HepG2 (cell line): ENCODE measurements around the gene MRPS18C. TPM values are rescaled to one million over a fixed set of nuclear protein-coding genes. Genes with fewer than 3 reads are reported as not detected.

Experiments used
- CBX2 ChIP-seq, 2 experiments: fragments of 200-600 bp in 1 of 2; sonication (generic); formaldehyde crosslinking in 1 of 2; IDR thresholded peaks; 2 replicates each; pipeline versions ENCODE4 v1.7.0 to v1.8.1; 2018 to 2022; ENCODE audit warnings: low read depth in 2 of 2, low read length in 1 of 2, mild to moderate bottlenecking in 1 of 2, missing genetic modification reagents in 1 of 2
- CREB1 ChIP-seq, 2 experiments: fragments of 450-650 bp in 1 of 2; IDR thresholded peaks; 2 replicates each; pipeline ENCODE4 v1.6.1; 2016 to 2017; ENCODE audit warnings: control low read depth in 1 of 2, mild to moderate bottlenecking in 1 of 2, missing compliant biosample characterization in 1 of 2, missing genetic modification characterization in 1 of 2
- EED ChIP-seq: sonication (generic); formaldehyde crosslinking; IDR thresholded peaks from 2 replicates; pipeline ENCODE4 v1.5.0; 2020; ENCODE audit warnings: mild to moderate bottlenecking, missing genetic modification reagents
- GABPB1 ChIP-seq: IDR thresholded peaks from 2 replicates; pipeline ENCODE4 v1.6.1; 2016; ENCODE audit warnings: mild to moderate bottlenecking, missing genetic modification reagents, moderate library complexity, missing compliant biosample characterization
- NBN ChIP-seq: fragments of 450-650 bp; conservative IDR thresholded peaks from 2 replicates; pipeline ENCODE4 v1.6.1; 2017
- NKX3-1 ChIP-seq: sonication (generic); formaldehyde crosslinking; IDR thresholded peaks from 2 replicates; pipeline ENCODE4 v1.5.0; 2020; ENCODE audit warnings: missing genetic modification reagents
- NR2F6 ChIP-seq, 2 experiments: IDR thresholded peaks; 2 replicates each; pipeline ENCODE4 v1.6.1; 2016; ENCODE audit warnings: antibody characterized with exemption in 1 of 2, mild to moderate bottlenecking in 1 of 2
- RCOR2 ChIP-seq: IDR thresholded peaks from 2 replicates; pipeline ENCODE4 v1.6.1; 2016; ENCODE audit warnings: missing biosample characterization, missing genetic modification reagents
- ZFP90 ChIP-seq: sonication (generic); formaldehyde crosslinking; IDR thresholded peaks from 2 replicates; pipeline ENCODE4 v1.8.0; 2022; ENCODE audit warnings: missing genetic modification reagents, mild to moderate bottlenecking, inconsistent platforms, borderline replicate concordance
- ZNF101 ChIP-seq: sonication (generic); formaldehyde crosslinking; IDR thresholded peaks from 2 replicates; pipeline ENCODE4 v1.4.0; 2020; ENCODE audit warnings: mild to moderate bottlenecking, low read depth, missing genetic modification reagents, borderline replicate concordance
- ZNF180 ChIP-seq: sonication (generic); formaldehyde crosslinking; IDR thresholded peaks from 2 replicates; pipeline ENCODE4 v1.4.0; 2020; ENCODE audit warnings: low read depth, missing genetic modification reagents, borderline replicate concordance
- ZNF430 ChIP-seq: sonication (generic); formaldehyde crosslinking; IDR thresholded peaks from 2 replicates; pipeline ENCODE4 v1.9.0; 2021; ENCODE audit warnings: mild to moderate bottlenecking, missing genetic modification reagents
- ZNF451 ChIP-seq: sonication (generic); formaldehyde crosslinking; IDR thresholded peaks from 2 replicates; pipeline ENCODE4 v1.5.0; 2020; ENCODE audit warnings: mild to moderate bottlenecking, missing genetic modification reagents
- ZNF556 ChIP-seq: sonication (generic); formaldehyde crosslinking; IDR thresholded peaks from 2 replicates; pipeline ENCODE4 v1.4.0; 2020; ENCODE audit warnings: mild to moderate bottlenecking, missing genetic modification reagents, borderline replicate concordance
- ZNF567 ChIP-seq: sonication (generic); formaldehyde crosslinking; IDR thresholded peaks from 2 replicates; pipeline ENCODE4 v1.8.1; 2023; ENCODE audit warnings: mild to moderate bottlenecking, missing genetic modification reagents, borderline replicate concordance
- ZSCAN12 ChIP-seq: sonication (generic); formaldehyde crosslinking; IDR thresholded peaks from 2 replicates; pipeline ENCODE4 v1.9.0; 2021; ENCODE audit warnings: mild to moderate bottlenecking, missing genetic modification reagents
- polyA plus RNA-seq, 8 experiments: library from polyadenylated mRNA; depleted of rRNA in 3 of 8; stranded (reverse) in 7 of 8; unstranded in 1 of 8; fragments of >200 nt; fragmentation: Illumina TruSeq in 4 of 8; extraction: Trizol in 4 of 8; gene quantifications; 2 replicates each; pipeline versions ENCODE4 v1.2.1 to v1.2.3, GENCODE V29; 2011 to 2016; ENCODE audit warnings: low read depth in 4 of 8, missing spikeins in 1 of 8, mixed read lengths in 1 of 8; ENCODE audit not compliant: insufficient read depth in 1 of 8
- total RNA-seq, 5 experiments: library from RNA; depleted of rRNA; stranded (reverse); fragments of >200 nt; fragmentation: Illumina TruSeq; extraction: Trizol; gene quantifications; 2 replicates each; pipeline ENCODE4 v1.2.3, GENCODE V29; 2016; ENCODE audit warnings: low read depth in 1 of 5
- TF ChIP-seq, protein P1 (sequence below), 2 experiments: sonication (generic) in 1 of 2; formaldehyde crosslinking in 1 of 2; IDR thresholded peaks; 2 replicates each; pipeline versions ENCODE4 v1.4.0 to v1.6.1; 2016 to 2020; ENCODE audit warnings: borderline replicate concordance in 1 of 2, low read depth in 1 of 2, mild to moderate bottlenecking in 1 of 2, missing genetic modification reagents in 1 of 2
- TF ChIP-seq, protein P2 (sequence below): sonication (generic); formaldehyde crosslinking; IDR thresholded peaks from 2 replicates; pipeline ENCODE4 v1.8.0; 2022; ENCODE audit warnings: missing genetic modification reagents, mild to moderate bottlenecking, borderline replicate concordance
- TF ChIP-seq, protein P3 (sequence below): IDR thresholded peaks from 2 replicates; pipeline ENCODE4 v1.6.1; 2016; ENCODE audit warnings: missing compliant biosample characterization, missing genetic modification reagents, borderline replicate concordance
- TF ChIP-seq, protein P4 (sequence below): sonication (generic); formaldehyde crosslinking; IDR thresholded peaks from 2 replicates; pipeline ENCODE4 v1.8.0; 2022; ENCODE audit warnings: missing genetic modification reagents, low read depth, mild to moderate bottlenecking, borderline replicate concordance

The MRPS18C gene
- total and polyA plus RNA-seq, 2 of the 13 experiments (the other 11 are each of a cell fraction or from before 2014, with no cell fraction given) = 45.4 to 124 TPM

DNA sequence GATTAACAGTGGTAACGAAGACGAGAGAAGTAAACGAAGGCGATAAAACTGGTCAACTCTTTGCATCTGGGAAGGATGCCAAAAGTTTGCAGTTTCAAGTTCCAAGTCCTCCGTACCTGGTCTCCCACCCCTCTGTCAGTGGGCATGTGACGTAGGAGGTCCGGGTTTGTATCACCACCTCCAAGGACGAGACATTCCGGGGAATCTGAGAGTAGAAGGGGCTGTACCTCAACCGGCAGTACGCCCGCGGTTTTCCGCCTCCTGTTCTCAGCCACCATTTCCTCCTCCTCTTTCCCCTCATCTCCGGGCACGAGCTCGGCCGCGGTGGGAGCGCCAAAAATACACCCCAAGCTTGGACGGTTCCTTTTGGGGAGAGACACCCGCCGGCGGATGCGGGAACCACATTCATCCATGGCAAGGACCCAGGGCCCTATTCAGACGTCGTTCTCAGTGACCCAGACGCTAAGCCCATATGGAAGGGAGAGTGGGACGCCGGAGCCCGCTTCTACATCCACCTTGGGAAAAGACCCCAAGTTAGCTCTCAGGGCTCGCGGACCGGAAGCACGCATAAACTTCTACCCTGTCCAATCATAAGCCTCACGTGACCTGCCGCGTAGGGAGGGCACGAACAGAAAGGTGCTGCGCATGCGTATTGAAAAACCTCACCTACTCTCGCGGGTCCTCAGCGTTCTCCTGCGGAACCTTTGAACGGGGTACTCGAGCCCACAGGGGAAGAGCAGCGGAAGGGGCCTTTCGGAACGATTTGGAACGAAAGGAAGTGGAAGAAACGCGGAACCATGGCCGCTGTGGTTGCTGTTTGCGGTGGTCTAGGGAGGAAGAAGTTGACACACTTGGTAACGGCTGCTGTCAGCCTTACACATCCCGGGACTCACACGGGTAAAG, at the start of gene MRPS18C, which contains the start of gene HELQ (continued):
- TF ChIP-seq, protein P1, sequence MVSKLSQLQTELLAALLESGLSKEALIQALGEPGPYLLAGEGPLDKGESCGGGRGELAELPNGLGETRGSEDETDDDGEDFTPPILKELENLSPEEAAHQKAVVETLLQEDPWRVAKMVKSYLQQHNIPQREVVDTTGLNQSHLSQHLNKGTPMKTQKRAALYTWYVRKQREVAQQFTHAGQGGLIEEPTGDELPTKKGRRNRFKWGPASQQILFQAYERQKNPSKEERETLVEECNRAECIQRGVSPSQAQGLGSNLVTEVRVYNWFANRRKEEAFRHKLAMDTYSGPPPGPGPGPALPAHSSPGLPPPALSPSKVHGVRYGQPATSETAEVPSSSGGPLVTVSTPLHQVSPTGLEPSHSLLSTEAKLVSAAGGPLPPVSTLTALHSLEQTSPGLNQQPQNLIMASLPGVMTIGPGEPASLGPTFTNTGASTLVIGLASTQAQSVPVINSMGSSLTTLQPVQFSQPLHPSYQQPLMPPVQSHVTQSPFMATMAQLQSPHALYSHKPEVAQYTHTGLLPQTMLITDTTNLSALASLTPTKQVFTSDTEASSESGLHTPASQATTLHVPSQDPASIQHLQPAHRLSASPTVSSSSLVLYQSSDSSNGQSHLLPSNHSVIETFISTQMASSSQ (IDR thresholded peaks at IDR 0.05; ENCODE audit: low read depth) = peak; percentile 53; the same call in 1 of the 2 replicates
- TF ChIP-seq, protein P1 (CRISPR knock-in tag; IDR thresholded peaks at IDR 0.05; ENCODE audit: borderline replicate concordance) = 0 out of 2 replicates have a peak, but pooled peaks have one; percentile 60
- no peak for TF ChIP-seq NR2F6 (IDR thresholded peaks at IDR 0.05)
- TF ChIP-seq NR2F6 (CRISPR knock-in tag; IDR thresholded peaks at IDR 0.05) = peak; percentile 37; the same call in 1 of the 2 replicates
- TF ChIP-seq ZNF451 = no peak
- peak; percentile 31; the same call in 1 of the 2 replicates for TF ChIP-seq NKX3-1 (CRISPR knock-in tag)
- peak; percentile 90; the same call in 1 of the 2 replicates for TF ChIP-seq ZNF556 (CRISPR knock-in tag)
- TF ChIP-seq, protein P2, sequence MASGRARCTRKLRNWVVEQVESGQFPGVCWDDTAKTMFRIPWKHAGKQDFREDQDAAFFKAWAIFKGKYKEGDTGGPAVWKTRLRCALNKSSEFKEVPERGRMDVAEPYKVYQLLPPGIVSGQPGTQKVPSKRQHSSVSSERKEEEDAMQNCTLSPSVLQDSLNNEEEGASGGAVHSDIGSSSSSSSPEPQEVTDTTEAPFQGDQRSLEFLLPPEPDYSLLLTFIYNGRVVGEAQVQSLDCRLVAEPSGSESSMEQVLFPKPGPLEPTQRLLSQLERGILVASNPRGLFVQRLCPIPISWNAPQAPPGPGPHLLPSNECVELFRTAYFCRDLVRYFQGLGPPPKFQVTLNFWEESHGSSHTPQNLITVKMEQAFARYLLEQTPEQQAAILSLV (CRISPR knock-in tag) = peak; percentile 85; the same call in 1 of the 2 replicates
- no peak for TF ChIP-seq ZNF101 (CRISPR knock-in tag)
- TF ChIP-seq EED (CRISPR knock-in tag) = no peak; the same call in 1 of the 2 replicates
- TF ChIP-seq, protein P3, sequence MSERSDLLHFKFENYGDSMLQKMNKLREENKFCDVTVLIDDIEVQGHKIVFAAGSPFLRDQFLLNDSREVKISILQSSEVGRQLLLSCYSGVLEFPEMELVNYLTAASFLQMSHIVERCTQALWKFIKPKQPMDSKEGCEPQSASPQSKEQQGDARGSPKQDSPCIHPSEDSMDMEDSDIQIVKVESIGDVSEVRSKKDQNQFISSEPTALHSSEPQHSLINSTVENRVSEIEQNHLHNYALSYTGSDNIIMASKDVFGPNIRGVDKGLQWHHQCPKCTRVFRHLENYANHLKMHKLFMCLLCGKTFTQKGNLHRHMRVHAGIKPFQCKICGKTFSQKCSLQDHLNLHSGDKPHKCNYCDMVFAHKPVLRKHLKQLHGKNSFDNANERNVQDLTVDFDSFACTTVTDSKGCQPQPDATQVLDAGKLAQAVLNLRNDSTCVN = peak; percentile 52
- TF ChIP-seq CBX2 (IDR thresholded peaks at IDR 0.05; ENCODE audit: low read depth, low read length) = no peak
- no peak for TF ChIP-seq CBX2 (CRISPR knock-in tag; IDR thresholded peaks at IDR 0.05; ENCODE audit: low read depth)
- peak; percentile 69; the same call in 1 of the 2 replicates for TF ChIP-seq ZNF567 (CRISPR knock-in tag)
- TF ChIP-seq ZNF430 = 0 out of 2 replicates have a peak, but pooled peaks have one; percentile 55
- no peak for TF ChIP-seq ZSCAN12 (CRISPR knock-in tag)
- TF ChIP-seq ZFP90 (CRISPR knock-in tag) = peak; percentile 84
- TF ChIP-seq GABPB1 (CRISPR knock-in tag) = peak; percentile 98
- no peak for TF ChIP-seq NBN
- TF ChIP-seq ZNF180 = no peak
- TF ChIP-seq RCOR2 (CRISPR knock-in tag) = no peak
- peak; percentile 74 for TF ChIP-seq CREB1 (IDR thresholded peaks at IDR 0.05)
- peak; percentile 92 for TF ChIP-seq CREB1 (CRISPR knock-in tag; IDR thresholded peaks at IDR 0.05)
- TF ChIP-seq, protein P4, sequence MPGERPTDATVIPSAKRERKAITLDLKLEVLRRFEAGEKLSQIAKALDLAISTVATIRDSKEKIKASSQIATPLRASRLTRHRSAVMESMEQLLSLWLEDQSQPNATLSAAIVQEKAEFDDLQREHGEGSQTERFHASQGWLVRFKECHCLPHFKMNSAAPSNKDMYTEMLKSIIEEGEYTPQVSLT (CRISPR knock-in tag) = no peak
